Stimulated activated naive CD8-positive, alpha-beta T cell treated with anti-CD3 and anti-CD28 coated beads, Interleukin-15, Interleukin-2, amounts not matched to agents 100 U/mL and 50 U/mL, for 24 hours (primary cell): ENCODE data around the gene C22orf42.
"Not testable (repeated sequence)": the region's sequence is repeated elsewhere in the genome, so short reads cannot be mapped to it uniquely, and the experiment has no call there.

Experiments used
- ATAC-seq: fragments of 150-1000 bp; cut with Tn5 transposase; one replicate; pipeline ENCODE4 v1.10.0; 2021
- DNase-seq: peaks from one replicate; pipeline ENCODE4 v3.0.0; 2021

C22orf42 gene

DNA sequence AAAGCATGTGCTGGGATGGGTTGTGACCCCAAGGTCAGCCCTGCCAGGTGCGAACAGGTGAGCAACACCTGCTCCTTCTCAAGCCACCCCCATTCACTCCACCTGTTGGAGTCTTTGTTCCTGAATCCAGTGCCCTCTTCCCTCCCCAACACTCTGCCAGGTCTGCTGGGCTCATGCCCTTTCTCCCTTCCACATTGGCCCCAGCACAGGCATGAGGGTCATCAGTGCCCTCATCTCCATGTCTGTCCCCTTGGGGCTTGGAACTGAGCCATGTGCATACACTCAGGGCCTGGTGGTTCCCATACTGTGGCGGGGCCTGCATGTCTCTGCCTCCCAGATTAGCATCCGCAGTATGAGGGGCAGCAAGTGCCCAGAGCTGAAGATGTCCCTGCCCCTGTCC lies 26.7 kb upstream of the C22orf42 start:
- ATAC-seq = no peak
- no peak for DNase-seq

DNA sequence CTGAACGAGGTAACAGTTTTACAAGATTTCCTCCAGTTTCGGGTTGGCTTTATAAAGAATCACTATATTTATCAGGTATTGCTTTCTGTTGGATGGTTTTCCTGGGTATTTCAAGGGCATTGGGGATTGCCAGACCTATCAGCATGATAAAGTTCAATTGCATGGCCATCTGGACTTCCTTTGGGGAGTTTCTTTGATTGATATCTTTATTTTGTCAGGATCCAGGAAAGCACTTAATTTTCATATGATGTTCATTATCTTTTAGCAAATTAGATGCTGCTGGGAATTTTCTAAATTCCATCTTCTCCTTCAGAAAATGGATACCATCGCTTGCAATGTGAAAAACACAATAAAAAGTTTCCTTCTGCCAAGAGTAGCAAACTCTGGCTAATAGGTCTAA lies 24.5 kb upstream of the C22orf42 start:
- DNase-seq (no peak), ATAC-seq (no peak)

DNA sequence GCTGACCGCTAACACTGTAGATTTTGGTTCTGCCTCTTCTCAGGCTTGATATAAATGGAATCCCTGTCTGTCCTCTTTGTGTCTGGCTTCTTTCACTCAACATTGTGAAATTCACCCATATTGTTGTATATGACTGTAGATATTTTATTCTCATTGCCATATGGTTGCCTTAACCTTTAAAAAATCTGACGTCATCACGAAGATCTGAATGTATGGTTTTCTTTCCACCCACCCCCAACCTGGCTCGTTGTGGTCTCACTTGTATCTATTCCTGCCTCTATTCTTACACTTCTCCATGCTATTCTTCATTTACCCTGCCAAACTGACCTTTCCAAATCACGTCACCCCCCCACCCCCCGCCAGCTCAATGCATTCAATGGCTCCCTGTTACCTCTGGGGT lies 21.9 kb upstream of the C22orf42 start:
- ATAC-seq (no peak), DNase-seq (no peak)

DNA sequence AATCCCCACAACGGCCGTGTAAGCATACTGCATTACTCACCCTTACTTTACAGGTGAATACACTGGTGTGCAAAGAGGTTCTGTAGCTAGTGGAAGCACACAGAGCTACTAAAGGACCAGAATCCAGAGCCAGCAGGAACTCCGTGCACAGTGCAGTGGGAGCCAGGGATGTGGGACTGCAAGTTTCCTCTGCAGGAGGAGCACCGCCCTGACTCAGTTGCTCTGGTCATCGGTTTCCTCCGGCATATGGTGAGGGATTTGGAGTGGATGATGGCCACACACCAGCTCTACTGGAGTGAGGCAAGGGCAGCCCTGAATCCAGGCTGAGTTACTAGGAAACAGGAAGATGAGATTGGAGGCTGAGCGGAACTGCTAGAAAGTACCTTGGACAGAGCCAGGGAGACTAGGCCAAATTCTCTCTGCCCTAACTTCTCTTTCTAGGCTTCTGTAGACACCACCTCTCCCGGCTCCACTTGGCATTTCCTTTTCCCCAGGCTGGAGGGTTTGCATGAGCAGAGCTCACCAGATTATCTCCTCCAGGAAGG lies 18.2 kb upstream of the C22orf42 start:
- no peak for DNase-seq
- ATAC-seq = no peak

DNA sequence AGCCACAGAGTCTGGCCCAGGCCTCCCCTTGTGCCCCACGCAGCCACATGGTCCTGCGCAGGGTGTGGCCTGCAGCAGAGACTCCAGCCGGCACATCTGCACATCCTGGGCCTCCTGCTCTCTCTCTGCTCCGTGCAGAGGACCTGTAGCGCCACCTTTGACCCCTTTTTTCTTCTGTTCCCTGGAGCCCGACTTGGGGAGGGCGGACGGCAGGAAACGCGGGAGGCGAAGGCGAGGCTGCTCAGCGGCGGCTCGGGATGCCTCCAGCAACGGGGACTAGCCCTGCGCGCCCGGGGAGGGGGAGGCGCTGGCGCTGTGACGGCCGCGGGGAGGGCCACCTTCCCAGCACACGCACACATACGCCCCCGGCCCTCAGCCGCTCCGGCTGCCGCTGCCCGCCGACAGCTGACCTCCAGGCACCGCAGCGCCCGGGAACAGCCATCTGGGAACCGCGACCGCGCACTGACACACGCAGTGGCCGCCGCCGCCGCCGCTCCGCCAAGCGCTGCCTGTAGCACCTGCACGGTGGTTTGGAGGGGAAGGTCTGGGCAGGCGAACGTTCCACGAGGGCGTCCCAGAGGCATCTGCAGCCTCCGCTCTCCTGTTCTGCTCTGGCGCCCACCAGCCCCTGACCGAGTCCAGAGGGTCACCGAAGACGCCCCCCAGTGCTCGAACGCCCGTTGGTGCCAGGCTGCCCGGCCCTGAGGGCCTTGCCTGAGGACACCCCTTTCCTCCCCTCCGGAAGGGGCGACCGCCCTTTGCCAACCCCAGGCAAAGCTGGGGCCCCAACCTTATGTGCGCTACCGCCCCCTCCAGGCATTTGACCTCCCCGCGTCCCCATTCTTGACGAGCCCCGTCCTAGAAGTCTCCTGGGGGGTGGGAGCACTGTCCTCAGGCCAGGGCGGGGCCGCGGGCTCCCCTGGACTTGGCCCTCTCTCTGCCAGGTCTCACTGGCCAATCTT lies 16.9 kb upstream of the C22orf42 start:
- peak; percentile 20 for ATAC-seq
- DNase-seq = peak; percentile 18

DNA sequence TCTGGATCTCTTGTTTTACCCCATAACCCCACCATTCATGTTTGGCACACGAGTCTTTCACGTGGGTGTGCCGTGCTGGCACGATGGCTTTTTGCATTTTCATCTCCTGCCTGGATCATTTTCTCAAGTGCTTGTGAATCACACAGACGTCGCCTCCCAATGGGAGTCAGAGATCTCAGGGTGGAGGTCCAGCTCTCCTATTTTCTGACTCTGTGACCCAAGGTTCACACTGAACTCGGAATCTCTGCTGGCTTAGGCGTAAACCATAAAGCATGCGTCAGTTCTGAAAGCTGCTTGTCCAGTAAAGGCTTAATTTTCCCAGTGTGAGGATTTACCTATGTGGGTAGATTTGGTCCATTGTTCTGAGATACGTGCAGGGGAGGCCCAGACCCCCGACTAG lies 16.0 kb upstream of the C22orf42 start:
- DNase-seq (no peak), ATAC-seq (no peak)

DNA sequence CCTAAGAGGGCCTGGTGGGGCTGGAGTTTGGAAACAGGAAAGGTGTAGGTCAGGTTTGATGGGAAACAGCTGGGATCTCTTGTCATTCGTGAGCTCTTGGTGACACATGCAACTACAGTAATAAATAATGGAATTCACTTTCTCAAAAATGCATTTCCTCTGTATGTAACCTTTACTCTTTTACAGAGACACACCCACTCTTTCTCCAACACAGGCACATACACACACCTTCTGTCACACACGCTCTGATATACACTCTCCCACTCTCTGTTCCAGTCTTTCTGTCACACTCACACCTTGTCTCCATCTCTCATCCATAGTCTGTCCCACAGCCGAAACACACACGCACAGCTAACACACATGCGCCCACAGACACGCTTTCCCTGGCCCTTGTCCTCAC lies 6.6 kb upstream of the C22orf42 start:
- ATAC-seq (no peak), DNase-seq (no peak)

DNA sequence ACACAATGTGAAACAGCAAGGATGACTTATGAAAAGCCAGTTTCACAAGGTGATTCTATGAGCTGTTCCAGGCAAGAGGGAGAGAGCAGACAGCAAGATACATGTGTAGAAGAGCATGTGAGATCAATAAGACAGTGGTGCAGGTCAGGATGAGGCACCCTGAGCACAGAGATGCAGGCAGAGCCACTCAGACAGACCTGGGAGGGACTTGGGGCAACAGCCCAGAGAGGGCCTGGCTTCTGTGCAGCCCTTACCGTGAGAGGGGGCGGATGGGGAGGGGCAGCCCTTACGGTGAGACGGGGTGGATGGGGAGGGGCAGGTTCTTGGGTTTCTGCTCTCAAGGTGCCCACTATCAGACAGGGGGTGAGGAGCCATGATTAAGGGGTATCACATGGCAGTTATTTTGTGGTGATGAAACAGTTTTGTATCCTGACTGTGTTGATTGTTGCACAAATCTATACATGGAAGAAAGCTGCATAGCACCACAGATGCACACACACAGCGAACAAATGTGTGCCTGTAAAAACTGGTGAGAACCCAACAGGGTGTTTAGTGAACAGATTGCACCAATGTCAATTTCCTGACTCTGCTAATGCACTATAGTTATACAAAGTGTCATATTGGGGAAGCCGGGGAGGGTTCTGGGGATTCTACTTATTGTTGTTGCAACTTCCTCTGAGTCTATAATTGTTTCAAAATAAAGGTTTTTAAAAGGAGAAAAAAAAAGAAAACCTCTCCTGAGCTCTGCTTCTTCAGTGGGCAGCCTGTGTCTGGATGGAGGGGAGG lies 5.2 kb upstream of the C22orf42 start:
- ATAC-seq = no peak
- no peak for DNase-seq

DNA sequence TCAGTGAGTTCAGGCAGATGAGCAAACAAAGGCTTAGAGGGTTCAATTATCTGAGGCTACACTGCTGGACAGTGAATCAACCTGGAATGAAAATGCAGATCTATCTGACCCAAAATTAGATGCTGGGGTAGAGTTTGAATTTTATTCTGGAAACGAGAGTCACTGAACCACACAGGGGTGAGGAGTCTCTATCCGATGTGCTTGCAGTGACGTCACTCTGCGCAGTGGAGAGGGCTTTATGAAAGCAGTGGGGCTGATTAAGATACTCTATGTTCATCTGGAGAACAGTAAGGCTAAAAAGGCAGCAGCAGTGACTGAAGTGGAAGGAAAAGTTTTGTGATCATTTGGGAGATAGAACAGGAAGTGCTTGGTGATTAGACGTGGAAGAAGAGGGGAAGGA lies 1.3 kb upstream of the C22orf42 start:
- not testable (repeated sequence) for DNase-seq, ATAC-seq

DNA sequence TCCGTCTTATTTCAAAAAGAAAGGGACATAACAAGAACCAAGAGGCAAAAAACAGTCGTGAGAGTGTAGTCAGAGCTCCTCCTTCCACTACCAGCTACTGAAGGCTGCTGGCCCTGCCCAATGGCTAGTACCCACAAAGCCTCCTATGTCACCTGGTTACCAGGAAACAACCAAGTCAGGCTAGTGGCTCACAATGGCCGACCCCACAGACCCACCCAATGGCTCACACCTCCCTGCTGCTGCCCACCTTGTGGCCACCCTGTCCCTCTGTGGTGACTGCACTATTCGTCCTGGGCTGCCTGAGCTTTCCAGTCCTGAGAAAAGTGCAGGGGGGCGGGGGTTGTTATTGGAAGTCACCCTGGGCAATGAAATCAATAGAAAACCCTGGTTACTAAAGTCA lies 1.5 kb downstream of the C22orf42 start:
- ATAC-seq, DNase-seq: not testable (repeated sequence)

DNA sequence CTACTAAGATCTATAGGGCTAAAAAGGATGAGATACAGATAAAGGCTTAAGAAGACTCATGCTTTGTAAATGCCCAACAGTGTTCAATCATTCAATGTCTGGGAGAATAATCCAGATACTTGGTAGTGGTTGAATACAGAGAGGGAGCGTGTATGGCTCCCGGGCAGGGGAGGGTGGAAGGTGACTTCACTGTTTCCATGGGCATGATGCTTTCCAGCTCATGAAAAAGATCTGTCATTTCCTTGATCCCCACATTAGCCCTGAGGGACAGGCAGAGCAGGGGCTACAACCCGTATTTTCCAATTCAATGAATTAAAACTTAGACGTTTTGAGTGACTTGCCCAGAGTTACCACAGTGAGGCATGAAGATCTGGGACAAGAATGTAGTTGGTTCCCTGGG lies 4.4 kb downstream of the C22orf42 start:
- ATAC-seq, DNase-seq: not testable (repeated sequence)

DNA sequence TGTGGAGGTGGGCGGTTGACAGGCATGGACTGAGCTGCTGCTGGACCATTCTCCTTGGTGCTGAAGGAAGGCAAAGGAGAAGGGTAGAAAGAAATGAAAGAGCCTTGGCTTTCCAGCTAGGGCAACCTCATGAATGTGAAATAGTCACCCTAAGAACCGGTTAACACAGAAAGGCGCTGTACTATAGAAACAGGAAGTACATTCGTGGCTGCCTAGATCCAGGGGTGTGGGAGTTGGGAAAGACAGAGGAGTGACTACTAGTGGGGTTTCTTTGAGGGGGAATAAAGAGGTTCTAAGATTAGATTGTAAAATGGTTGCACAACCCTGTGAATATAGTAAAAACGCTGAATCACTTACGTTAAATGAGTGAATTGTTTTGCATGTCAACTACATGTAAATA lies 7.5 kb downstream of the C22orf42 start:
- not testable (repeated sequence) for ATAC-seq, DNase-seq

DNA sequence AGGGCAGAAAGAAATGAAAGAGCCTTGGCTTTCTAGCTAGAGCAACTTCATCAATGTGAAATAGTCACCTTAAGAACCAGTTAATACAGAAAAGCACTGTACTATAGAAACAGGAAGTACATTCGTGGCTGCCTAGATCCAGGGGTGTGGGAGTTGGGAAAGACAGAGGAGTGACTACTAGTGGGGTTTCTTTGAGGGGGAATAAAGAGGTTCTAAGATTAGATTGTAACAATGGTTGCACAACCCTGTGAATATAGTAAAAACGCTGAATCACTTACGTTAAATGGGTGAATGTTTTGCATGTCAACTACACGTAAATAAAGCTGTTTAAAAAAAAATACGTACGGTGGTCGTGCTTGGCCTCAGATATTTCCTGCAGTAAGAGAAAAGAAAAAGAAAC lies 8.5 kb downstream of the C22orf42 start:
- ATAC-seq, DNase-seq: not testable (repeated sequence)

DNA sequence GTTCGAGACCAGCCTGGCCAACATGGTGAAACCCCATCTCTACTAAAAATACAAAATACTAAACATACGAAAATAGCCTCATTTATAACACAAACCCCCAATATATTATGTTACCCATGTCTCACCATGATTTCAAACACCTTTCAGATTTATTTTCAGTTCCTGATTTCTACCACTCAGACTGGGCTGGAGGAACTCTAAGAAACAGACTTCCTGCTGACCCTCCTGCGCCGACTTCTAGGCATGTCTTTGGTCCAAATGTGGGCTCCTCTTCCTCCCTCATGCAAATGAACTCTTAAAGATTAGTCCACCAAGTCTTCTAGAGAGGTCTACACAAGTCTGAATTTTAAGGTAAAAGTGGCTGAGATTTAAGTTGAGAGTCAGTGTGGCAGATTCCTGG lies 10.7 kb downstream of the C22orf42 start:
- DNase-seq = not testable (repeated sequence)

DNA sequence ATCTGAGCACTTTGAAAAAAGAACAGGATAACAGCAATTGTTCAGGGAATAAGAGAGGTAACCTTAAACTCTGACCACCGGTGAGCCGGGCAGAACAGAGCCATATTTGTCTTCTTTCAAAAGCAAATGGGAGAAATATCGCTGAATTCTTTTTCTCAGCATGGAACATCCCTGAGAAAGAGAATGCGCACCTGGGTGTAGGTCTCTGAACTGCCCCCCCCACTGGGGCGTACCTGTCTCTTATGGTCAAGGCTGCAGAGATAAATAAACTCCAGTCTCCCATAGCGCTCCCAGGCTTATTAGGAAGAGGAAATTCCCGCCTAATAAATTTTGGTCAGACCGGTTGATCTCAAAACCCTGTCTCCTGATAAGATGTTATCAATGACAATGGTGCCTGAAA lies 12.0 kb downstream of the C22orf42 start:
- not testable (repeated sequence) for DNase-seq

More for the DNA sequence above, 10.7 kb downstream of the C22orf42 start:
- ATAC-seq = not testable (repeated sequence)

DNA sequence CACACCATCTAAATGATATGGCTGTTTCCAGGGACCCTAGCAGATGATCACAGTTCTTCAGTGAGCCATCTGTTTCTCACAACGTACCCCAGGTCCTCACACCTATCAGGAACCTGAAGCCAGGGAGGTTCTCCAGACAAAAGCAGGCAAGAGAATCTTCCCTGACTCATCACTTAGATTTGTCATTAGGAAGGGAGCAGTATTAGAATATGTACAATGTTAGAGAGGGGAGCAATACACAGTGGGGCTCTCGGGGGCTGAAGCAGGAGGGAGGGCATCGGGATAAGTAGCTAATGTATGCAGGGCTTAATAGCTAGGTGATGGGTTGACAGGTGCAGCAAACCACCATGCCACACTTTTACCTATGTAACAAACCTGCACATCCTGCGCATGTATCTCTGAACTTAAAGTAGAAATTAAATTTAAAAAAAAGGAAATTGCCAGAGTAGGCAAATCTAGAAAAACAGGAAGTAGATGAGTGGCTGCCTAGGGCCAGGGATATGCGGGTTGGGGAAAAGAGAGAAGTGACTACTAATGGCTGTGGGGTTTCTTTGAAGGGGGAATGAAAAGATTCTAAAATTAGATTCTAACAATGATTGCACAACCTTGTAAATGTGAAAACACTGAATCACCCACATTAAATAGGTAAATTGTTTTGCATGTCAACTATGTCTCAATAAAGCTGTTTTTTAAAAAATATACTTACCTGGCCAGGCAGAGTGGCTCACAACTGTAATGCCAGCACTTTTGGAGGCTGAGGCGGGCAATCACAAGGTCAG lies 14.4 kb downstream of the C22orf42 start:
- no peak for DNase-seq
- no peak for ATAC-seq

More for the DNA sequence above, 12.0 kb downstream of the C22orf42 start:
- not testable (repeated sequence) for ATAC-seq

DNA sequence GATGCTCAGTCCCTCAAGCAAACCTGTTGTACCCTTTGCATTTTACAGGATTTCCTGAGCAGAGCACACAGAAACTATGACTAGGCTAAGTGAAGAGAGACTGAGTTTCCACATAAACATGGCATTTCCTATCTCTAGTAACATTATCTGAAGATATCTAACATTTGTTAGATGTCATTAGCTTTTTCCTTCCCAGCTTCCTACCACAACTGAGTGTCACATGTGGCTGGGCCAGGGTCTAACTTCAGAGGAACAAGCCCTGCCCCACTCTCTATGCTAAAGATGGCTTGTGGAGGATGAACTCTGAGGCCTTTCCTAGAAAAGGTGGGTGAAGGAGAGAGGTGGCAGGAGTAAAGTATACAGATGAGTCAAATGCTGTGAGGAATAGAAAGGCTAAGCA lies 16.5 kb downstream of the C22orf42 start:
- ATAC-seq = peak; percentile 70

DNA sequence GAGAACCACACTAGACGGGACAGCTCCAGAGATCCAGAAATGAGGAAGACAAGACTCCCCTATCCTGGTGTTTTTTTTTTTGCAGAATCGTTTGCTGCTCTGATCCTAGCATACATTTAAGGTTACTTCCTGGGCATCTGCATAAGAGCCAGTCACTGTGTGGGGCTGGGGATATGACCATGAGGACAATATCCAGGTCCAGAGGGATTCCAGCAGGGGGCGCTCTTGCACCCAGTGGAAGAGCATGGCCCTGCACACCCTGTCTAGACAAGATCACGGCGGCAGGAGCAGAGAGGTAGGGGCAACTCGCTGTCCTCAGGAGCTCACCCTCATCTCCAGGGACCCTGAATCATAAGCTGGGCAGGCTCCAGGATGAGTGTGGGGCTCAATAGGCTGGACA lies 18.4 kb downstream of the C22orf42 start:
- DNase-seq = not testable (repeated sequence)
- ATAC-seq = peak; percentile 51

More for the DNA sequence above, 16.5 kb downstream of the C22orf42 start:
- DNase-seq = no peak

DNA sequence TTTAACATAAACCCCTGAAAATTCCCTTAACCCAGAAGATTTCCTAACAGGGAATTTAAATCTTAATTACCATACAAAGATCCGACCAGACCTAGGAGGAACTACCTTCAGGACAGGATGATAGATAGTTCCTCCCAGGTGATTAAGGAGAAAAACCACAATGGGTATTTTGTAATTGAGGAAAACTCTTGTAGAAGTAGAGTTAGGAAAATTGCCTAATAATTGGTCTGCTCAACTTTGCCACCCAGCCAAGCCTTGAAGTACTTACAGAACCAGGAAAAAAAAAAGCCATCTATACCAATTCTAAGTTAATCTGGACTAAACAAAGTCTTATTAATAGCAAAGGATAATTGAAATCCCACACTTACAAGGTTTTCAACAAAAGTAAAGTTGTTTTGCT lies 20.5 kb downstream of the C22orf42 start:
- not testable (repeated sequence) for ATAC-seq, DNase-seq

DNA sequence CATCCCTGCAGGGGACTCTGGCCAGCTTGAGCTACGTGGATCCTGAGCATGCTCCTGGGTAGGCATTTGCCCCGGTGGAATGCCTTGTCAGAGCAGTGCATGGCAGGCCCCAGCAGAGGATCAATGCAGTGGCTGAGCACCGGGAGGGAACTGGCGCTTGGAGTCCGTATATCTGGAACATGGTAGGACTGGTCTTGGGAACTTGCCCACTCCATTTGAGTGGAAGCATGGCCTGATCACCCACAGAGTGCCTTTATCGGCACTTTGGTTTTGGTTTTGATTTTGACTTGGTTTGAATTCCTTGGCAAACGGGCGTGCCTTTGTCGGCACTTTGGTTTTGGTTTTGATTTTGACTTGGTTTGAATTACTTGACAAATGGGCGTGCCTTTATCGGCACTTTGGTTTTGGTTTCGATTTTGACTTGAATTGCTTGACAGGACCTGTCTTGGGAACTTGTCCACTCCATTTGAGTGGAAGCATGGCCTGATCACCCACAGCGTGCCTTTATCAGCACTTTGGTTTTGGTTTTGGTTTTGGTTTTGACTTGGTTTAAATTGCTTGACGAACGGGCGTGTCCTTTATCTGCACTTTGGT lies 21.3 kb downstream of the C22orf42 start:
- DNase-seq = peak; percentile 37
- peak; percentile 39 for ATAC-seq

DNA sequence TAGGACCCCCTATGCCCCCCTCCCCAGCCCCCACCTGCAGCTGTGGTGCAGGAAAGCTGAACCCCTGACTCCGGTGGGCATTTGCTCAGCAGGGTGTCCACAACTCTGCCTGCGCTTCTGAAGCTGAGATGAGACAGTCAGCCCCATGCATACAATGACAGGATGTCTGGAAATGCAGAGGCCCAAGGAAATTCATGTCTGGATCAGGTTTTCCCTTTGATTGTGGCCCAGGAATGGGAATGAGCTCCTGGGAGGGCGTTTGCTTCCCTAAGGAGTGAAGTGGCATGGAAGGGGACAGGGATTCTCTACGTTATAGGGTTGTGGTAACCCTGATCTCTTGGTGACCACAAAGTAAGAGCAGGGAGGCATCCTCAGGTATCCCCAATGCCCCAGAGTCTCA lies 22.2 kb downstream of the C22orf42 start:
- not testable (repeated sequence) for ATAC-seq, DNase-seq
